ENCODE data around the gene RASEF.

The RASEF gene

GRCh38 chr9:83056174-83056573 is 6.8 kb downstream of the RASEF start:
- DNase-seq (ENCODE audit: low read depth), result no peak

DNA sequence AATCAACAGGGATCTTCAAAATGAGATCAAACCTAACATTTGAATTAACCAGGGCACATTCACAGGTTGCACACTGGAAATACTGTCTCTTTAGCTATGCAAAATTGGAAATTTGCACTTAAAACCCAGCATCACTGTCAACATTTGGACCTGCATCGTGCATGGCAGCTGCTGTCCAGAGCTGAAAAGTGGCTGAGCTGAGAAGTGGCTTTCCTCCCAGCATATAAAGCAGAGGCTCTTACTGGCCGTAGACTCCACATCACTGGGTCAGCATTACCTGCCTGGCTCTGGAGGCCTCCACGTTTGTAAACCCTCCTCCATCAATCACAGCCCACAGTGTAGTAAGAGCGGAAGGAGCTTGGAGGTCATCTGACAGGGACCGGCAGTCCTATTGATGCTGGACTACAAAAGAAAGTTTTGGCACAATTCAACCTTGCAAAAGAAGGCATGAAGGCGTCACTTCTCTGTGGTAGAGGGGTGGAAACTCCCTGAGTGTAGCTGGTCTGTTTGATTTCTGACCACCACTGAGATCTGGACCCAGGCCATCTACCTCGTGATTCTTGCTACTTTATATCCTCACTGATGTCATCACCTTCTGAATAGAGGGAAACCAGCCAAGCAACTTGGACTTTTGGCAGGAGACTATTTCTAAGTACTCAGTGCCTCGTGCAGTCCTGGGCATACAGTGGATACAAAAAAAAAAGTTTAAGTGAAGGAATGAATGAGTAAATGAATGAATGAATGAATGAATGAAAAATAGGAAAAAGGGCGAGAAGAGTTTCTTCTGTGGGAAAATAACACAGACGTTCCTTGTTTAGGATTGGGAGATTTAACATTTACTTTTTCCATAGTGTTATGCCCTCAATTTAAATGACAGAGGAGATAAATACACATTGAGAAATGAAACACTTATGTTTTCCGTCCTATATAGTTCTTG is 14.8 kb downstream of the RASEF start:
- DNase-seq (ENCODE audit: low read depth), result no peak

DNA sequence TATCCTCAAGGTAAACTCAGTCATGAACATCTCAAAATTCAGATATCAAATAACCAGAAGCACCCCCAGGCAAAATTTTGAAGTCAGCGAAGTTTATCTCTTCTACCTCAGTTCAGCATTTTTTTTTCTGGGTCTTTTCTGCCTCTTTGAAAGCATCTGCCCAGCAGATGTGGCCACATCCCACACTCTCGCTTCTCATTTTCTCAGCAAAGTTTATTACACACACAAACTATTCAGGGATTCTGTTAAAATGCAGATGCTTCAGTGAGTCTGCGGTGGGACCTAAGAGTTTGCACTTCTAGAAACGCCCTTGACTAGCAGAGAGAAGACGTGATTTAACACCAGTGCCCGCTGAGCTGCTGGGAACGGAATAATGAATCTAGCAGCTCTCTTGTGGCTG is 19.3 kb downstream of the RASEF start:
- DNase-seq (ENCODE audit: low read depth), result no peak

DNA sequence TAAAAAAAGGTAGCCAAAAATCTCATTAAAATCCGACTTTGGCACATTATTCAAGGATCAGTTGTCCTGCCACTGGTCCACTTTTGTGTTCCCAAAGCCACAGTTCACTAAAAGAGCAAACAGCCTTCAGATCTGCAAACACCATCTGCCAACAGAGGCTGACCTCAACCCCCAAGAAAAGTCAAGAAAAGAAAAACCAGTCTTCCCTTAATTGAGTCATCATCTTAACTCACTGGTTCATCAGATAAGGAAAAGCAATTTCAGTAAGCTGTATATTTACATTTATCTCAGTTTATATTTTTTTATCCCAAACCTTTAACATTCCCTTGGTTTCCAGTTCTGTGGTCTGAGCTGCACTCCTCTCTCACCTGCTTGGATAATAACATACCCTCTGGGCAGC is 21.2 kb downstream of the RASEF start:
- DNase-seq (ENCODE audit: low read depth), result no peak

DNA sequence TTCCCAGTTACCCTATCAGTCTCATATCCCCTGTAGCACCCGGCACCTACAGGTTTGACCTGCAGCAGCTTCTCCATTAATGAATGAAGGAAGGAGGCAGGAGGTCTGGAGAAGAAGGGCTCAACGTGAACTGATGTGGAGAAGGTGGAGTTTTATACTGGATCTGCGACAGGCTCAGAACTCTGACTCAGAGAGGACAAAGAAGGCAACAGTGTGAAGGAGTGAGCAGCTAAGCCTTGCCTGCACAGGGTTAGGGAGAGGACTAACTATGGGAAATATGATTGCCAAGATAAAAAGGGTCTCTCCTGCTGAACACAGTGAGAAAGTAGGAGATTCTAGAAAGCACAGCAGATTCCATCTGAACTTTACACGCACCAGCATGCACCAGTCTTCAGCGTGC is 23.6 kb downstream of the RASEF start:
- DNase-seq (ENCODE audit: low read depth), result no peak

DNA sequence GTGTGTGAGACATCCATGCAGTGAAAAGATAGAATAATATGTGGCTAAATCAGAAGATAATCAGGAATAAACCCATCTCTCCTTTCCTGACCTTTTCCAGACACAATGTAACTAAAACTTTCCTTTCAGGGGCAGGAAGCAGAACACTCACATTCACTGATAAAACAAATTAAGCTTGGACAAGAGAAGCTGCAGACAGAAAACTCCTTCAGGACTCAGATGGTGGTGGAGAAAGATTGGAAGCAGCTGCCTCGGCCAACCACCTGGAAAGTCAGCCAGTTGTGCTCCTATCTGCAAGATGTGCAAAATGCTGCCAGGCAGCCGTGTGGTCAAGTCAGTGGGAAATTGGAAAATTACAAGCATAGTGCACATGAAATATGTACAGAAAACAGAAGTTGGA is 26.9 kb downstream of the RASEF start:
- DNase-seq (ENCODE audit: low read depth), result no peak

DNA sequence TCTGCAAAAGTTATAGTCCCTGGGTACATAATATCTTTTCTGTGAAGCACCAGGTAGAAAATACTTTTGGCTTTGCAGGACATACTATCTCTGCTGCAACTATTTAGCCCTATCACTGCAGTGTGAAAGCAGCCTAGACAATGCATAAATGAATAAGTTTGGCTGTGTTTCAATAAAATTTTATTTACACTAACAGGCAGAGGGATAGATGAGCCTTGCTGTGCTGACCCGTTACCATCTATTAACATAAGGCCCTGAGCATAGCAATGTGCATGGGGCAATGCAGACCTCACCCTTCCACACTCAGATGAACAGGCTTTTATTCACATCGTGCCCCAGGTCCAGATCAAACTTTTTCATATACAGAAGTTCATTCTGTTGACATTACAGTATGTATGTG is 27.8 kb downstream of the RASEF start:
- no peak for DNase-seq (ENCODE audit: low read depth)

DNA sequence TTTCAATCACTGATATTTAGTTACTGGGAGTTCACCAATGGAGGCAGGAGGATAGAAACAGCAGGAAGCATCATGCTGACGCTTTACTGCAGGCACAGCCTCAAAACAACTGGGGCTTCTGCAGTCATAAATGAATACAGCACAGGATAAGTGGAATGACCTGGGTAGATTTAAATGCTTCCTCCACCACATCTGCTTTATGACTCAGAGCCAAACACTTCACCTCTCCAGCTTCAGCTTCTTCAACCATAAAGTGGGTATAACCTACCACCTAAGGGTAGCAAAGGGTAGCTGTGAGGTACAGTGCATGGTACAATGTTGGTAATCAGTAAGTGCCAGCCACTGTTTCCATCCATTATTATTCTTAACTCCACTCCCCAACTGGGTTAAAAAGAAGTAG is 28.4 kb downstream of the RASEF start:
- DNase-seq (ENCODE audit: low read depth), result no peak

DNA sequence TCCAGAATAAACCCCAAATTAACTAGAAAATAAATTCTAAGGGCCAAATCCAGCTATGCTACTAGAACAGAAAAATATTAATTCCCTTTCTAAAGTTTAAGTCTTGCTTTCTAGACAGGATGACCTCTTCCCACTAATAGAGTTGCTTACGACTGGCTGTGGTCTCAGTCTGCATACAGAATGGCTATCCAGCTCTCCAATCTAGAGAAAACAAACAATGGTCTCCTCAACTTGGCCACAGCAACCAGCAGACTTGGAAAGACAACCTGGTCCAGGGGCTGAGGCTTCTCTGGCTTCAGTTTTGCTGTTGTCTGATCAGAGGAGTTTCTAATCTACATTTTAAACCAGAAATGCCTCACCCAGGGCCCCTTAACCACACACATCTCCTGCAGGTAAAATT is 28.9 kb downstream of the RASEF start:
- no peak for DNase-seq (ENCODE audit: low read depth)

- no peak for DNase-seq (ENCODE audit: low read depth)
Observed at GRCh38 chr9:83032065-83032625, 30.8 kb downstream of the RASEF start.

DNA sequence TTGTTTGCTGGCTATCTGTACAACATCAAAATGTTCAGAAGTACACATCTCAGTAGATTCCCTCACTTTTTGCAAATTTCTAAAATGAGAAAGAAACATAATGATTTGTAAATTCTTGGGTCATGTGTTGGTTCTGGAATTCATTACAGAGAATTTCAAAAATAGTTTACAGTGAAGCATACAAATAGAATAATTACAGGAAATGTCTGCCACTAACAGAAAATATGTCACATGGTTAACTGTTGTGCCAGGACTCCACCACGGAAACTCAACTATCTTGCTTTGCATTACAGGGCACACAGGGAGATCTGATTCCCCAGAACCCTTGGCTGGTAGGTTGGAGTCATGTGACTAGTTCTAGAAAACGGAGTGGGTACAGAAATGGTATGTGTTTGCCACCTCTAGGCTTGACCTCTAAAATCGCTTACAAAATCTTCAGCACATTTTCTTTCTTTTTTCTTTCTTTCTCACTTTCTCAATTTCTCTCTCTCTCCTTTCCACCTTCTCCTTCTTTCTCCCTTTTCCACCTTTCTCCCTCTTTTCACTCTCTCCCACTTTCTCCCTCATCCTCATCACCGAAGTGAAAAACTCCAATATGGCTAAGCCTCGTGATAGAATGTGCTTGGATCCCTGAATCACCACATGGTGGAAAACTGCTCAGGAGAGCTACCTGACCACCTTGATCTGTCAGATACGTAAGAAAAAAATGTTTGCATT is 32.4 kb downstream of the RASEF start:
- DNase-seq (ENCODE audit: low read depth), result no peak

DNA sequence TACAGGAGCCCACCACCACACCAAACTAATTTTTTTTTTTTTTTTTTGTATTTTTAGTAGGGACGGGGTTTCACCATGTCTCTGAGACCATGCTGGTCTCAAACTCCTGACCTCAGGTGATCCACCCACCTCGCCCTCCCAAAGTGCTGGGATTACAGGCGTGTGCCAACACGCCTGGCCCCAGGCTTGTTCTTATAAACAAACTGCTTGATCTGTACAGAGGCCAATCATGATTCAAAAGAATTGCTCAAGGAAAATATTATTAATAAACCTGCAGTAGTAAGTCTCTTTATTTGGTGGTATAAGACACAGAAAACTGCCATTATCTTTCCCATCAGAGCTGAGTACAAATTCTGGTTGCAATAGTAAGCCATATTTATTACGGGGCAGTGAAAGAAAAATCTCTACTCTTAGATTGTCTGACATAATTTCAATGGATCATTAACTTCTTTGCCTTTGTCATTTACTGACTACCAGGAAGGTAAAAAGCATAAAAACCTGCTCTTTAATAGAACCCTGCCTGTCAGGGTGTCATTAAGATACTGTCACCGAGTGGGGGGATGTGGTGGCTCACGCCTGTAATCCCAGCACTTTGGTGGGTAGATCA is 33.3 kb downstream of the RASEF start:
- DNase-seq (ENCODE audit: low read depth), result no peak

DNA sequence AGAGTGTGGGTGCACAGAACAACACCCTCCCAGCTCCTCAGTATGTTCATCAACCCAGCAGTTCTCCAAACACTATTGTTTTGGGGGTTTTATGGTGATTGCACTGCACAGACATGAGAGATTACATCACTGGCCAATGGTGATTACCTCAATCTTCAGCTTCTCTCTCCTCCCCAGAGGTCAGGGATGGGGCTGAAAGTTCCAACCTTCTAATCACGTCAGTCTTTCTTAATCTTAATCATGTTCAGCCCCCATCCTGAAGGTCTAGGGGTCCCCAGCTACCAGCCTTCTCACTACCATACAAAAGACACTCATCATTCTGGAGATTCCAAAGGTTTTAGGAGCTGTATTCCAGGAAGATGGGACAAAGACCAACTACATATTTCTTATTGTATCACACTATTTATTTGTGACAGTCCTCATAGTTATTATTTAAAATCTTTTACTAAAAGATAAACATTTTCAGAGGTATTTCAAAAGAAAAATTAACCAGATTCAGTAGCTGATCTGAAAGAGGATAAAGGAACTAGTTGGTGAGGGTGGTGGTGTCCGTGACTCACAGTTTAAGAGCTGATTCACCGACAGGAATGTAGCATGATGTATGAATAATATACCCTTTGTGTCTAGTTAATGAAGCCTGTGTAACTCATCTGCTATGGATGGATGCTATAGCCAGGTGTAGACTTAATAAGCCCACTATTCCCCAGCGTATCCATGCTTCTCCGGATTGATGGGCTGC is 35.6 kb downstream of the RASEF start:
- DNase-seq (ENCODE audit: low read depth), result no peak

DNA sequence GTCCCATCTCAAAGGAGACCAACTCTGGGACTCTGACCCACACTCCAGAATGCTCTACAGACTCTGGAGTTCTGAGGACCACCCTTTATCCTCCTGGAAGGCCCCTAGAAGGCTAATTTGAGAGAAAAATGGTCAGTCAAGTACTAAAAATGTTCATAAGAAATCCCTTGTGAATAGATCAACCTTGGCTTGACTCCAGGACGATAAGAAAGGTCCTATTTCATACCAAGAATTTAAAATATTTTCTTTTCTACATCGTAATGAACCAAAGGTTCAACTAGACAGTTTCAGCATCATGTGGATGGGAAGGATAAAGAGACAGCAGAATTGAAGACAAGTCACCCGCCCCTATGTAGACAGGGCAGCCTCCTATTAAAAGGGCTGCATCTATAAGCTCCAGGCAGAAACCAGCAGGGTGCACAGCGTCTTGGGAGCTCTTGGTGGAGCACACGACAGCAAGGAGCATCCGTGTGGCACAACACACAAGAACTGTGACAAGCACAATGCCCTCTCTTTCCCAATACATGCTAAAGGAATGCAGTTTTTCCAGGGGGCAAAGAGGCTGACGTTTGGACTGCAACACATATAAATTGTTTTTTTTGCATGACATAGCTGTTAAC is 38.3 kb downstream of the RASEF start:
- DNase-seq (ENCODE audit: low read depth), result no peak

- DNase-seq (ENCODE audit: low read depth), result no peak
Observed at GRCh38 chr9:83023151-83023550, 39.8 kb downstream of the RASEF start.

- DNase-seq (ENCODE audit: low read depth), result no peak
Observed at GRCh38 chr9:83020864-83021263, 42.1 kb downstream of the RASEF start.

- no peak for DNase-seq (ENCODE audit: low read depth)
Observed at GRCh38 chr9:83020327-83020726, 42.6 kb downstream of the RASEF start.

DNA sequence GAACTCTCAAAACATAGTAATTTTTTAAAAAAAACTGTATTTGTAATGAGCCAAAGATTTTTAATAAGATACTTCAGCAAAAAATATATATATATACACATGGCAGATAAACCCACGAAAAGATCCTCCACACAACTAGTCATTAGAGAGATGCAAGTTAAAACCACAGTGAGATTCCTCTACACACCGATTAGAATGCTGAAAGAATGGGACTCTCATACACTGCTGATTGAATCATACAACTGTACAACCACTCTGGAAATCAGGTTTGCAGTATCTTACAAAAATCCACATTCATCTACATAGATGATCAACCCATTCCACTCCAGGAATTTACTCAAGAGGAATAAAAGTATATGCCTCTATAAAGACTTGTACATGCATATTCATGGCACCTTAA is 43.7 kb downstream of the RASEF start:
- DNase-seq (ENCODE audit: low read depth), result no peak

DNA sequence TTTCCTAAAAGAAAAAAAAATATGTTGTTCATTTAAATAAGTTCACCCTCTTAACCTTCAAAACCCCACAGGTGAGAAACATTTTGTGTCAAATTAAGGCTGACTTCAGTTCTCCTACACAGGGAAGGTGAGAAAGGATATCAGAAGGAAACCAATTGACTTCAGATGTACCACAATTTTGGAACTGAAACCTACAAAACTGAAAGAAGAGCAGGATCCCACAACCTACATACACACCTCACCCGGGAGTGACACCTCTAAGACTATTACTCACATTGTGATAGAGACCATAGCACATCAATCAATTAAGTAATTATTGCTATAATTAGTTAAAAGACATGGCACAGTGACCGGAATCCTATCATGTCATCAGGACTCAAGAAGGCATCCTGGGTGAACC is 47.0 kb downstream of the RASEF start:
- DNase-seq (ENCODE audit: low read depth), result no peak

- DNase-seq (ENCODE audit: low read depth), result no peak
Observed at GRCh38 chr9:83013867-83014605, 48.9 kb downstream of the RASEF start.

All from activated T-cell treated with anti-CD3 and anti-CD28 coated beads for 1 hour (primary cell).